ENCODE measurements around the gene LCE5A. TPM values are rescaled to one million over a fixed set of nuclear protein-coding genes. Genes with fewer than 3 reads are reported as not detected.

Gene LCE5A
- total and polyA plus RNA-seq, 9 of the 15 experiments (the other 6 are each of a cell fraction or from before 2014, with no cell fraction given): not detected

GRCh38 chr1:152533327-152533938 lies 22.8 kb downstream of the LCE5A start:
- Histone ChIP-seq H3K27me3 (ENCODE audit: control insufficient read depth in 2 of 2, insufficient read depth in 2 of 2, low read length in 2 of 2) (peaks cover 2 to 5% of the 10 kb centered on the region in 2 experiments; a peak in 2 of 5 replicates), H3K36me3 (ENCODE audit: control insufficient read depth, insufficient read depth, low read length) (no peaks in the 10 kb centered on the region), H3K9me3 (replicated peaks; ENCODE audit: control insufficient read depth, insufficient read depth, low read depth, low read length) (no peaks in the 10 kb centered on the region), H3K79me2 (ENCODE audit: control insufficient read depth, insufficient read depth, low read length) (no peaks in the 10 kb centered on the region), H3K4me1 (replicated peaks in 1 of 2; ENCODE audit: control insufficient read depth in 2 of 2, insufficient read depth in 2 of 2, low read length in 2 of 2) (no peaks in the 10 kb centered on the region), H3K4me2 (ENCODE audit: insufficient read depth, low read length) (no peak overlapping the region), H4K20me1 (replicated peaks; ENCODE audit: control insufficient read depth, insufficient read depth, low read length) (no peaks in the 10 kb centered on the region), H3K27ac (ENCODE audit: extremely low read depth, low read depth, low read length) (no peak overlapping the region), H2AFZ (ENCODE audit: low read depth, low read length) (no peak overlapping the region), H3K4me3 (no peak overlapping the region), H3K9me1 (ENCODE audit: control insufficient read depth, insufficient read depth, low read length) (no peaks in the 10 kb centered on the region), H3K9ac (ENCODE audit: insufficient read depth in 1 of 2, low read depth in 2 of 2, low read length in 2 of 2) (no peak overlapping the region)
- FAIRE-seq: peak; percentile 86
- DNase-seq (ENCODE audit: extremely low read depth in 1 of 4, low spot score in 3 of 4): peak; percentile 39 to 64 (median 58)
- ChIA-PET CTCF (ENCODE audit: low intra/inter-chr PET ratio) (interaction anchor here (0.6 to 0.7 kb wide), 3 partner anchors 24 to 47 kb away, joined by 3 to 4 read pairs (median 3); no protein-coding TSS in a partner anchor), POLR2A (no interaction called here)
- peak; percentile 78; the same call in 2 of the 3 replicates for ATAC-seq
- no TSS peak for BruUV-seq (replicated peaks)
- intact Hi-C loops (cut with micrococcal nuclease): loop anchor here (5.0 kb wide), 1 partner anchor 46 kb away; no protein-coding TSS in a partner anchor
- in situ Hi-C loops (cut with MboI): no loop called here
- under 1% methylated on average over 7 of the region's 7 CpGs for WGBS (ENCODE audit: insufficient coverage, low coverage, missing lambda C conversion rate)
- TF ChIP-seq RAD21 (CRISPR knock-in tag; conservative IDR thresholded peaks at IDR 0.05 in 1 of 2, IDR thresholded peaks at IDR 0.05 in 1 of 2): peak in 1 of 2 experiments; percentile 51; a peak in 2 of 4 replicates
- no peak for TF ChIP-seq NR0B1 (IDR thresholded peaks at IDR 0.05; ENCODE audit: partially characterized antibody)
- TF ChIP-seq ZNF431 (CRISPR knock-in tag; IDR thresholded peaks at IDR 0.05): no peak
- TF ChIP-seq ARID3A (IDR thresholded peaks at IDR 0.05; ENCODE audit: borderline replicate concordance, low read depth, low read length): no peak
- no peak for TF ChIP-seq CSDE1 (IDR thresholded peaks at IDR 0.05)
- TF ChIP-seq MAZ (CRISPR knock-in tag; conservative IDR thresholded peaks at IDR 0.05 in 1 of 2, IDR thresholded peaks at IDR 0.05 in 1 of 2): 0 out of 4 replicates have a peak, but pooled peaks of 1 of the 2 experiments have one; percentile 27
- no peak for TF ChIP-seq ZFPM2 (CRISPR knock-in tag; IDR thresholded peaks at IDR 0.05)
- TF ChIP-seq TFAM (CRISPR knock-in tag; conservative IDR thresholded peaks at IDR 0.05): no peak
- no peak for TF ChIP-seq LEF1 (IDR thresholded peaks at IDR 0.05)
- no peak for TF ChIP-seq C11orf30 (IDR thresholded peaks at IDR 0.05; ENCODE audit: low read depth)
- TF ChIP-seq HMGN3 (IDR thresholded peaks at IDR 0.05; ENCODE audit: borderline replicate concordance, extremely low read depth, insufficient read length, low read depth, low read length): no peak
- no peak for TF ChIP-seq MAFF (IDR thresholded peaks at IDR 0.05; ENCODE audit: low read length)
- no peak for TF ChIP-seq U2AF2 (optimal IDR thresholded peaks at IDR 0.05; ENCODE audit: low read depth, low read length)
